Ovary (tissue), 9 donors: ENCODE measurements around the gene METRN. TPM values are rescaled to one million over a fixed set of nuclear protein-coding genes. Genes with fewer than 3 reads are reported as not detected.

ENCODE experiments used
- DNase-seq, 5 donors: peaks; one replicate each; pipeline ENCODE4 v3.0.0-alpha.2; 2019 to 2020
- H3K27ac ChIP-seq, 2 donors: fragments of 200-600 bp; one replicate each; pipeline versions ENCODE4 v1.5.1 to v1.8.0; 2019 to 2022
- H3K27me3 ChIP-seq: fragments of 200-600 bp; one replicate; pipeline ENCODE4 v1.8.0; 2022
- H3K36me3 ChIP-seq: fragments of 200-600 bp; sonication (generic); one replicate; pipeline ENCODE4 v1.5.1; 2019
- H3K4me1 ChIP-seq: one replicate; pipeline ENCODE4 v1.8.1; 2013; ENCODE audit warnings: mild to moderate bottlenecking, moderate library complexity; ENCODE audit not compliant: insufficient read depth
- H3K4me3 ChIP-seq: fragments of 200-600 bp; sonication (generic); one replicate; pipeline ENCODE4 v1.5.1; 2017
- H3K9me3 ChIP-seq, 2 donors: fragments of 200-600 bp in 1 of 2; sonication (generic) in 1 of 2; one replicate each; pipeline versions ENCODE4 v1.5.1 to v1.8.1; 2013 to 2019; ENCODE audit warnings: mild to moderate bottlenecking in 1 of 2, moderate library complexity in 1 of 2
- EP300 ChIP-seq: sonication (generic); formaldehyde crosslinking; IDR thresholded peaks from one replicate; pipeline ENCODE4 v1.6.1; 2017; ENCODE audit warnings: antibody characterized with exemption
- POLR2A ChIP-seq: fragments of 450-650 bp; IDR thresholded peaks from one replicate; pipeline ENCODE4 v1.6.1; 2017; ENCODE audit warnings: antibody characterized with exemption, mild to moderate bottlenecking, moderate library complexity
- WGBS, 3 donors: extraction: QIAGEN DNeasy Blood & Tissue Kit in 1 of 3; methylation state at CpG; one replicate each; pipeline versions ENCODE4 v1.1.5 to v1.1.7; 2013 to 2017; 5-methylcytosine and 5-hydroxymethylcytosine counted together
- intact Hi-C, 4 donors: fragments of 100-400 bp; cut with DNase I; formaldehyde crosslinking; loops; one replicate each; pipeline versions ENCODE4 v1.11.0 to v1.15.1; 2022 to 2023
- polyA plus RNA-seq, 2 donors: library from polyadenylated mRNA; stranded (reverse); fragments of 200-250 nt in 1 of 2; fragments of 350-450 nt in 1 of 2; fragmentation: Illumina TruSeq in 1 of 2; extraction: RNeasy Lipid Tissue Mini Kit (QIAGEN cat#74804) in 1 of 2; gene quantifications; one replicate each; pipeline ENCODE4 v1.2.3, GENCODE V29; 2013 to 2014
- total RNA-seq, 7 donors: library from RNA; depleted of rRNA in 2 of 7; stranded (reverse); fragments of >200 nt in 2 of 7; fragmentation: NEBNext Ultra II Directional in 3 of 7; extraction: Animal tissue kit (Norgen Biotek cat#: 25700) in 3 of 7; gene quantifications; one replicate each; pipeline versions ENCODE4 v1.1.0 to v1.2.4, GENCODE V29; 2016 to 2023
- TF ChIP-seq, protein P1 (sequence below), 3 donors: fragments of 450-650 bp in 2 of 3; fragments of 200-600 bp in 1 of 3; IDR thresholded peaks; one replicate each; pipeline versions ENCODE4 v1.5.1 to v1.8.0; 2016 to 2022; ENCODE audit warnings: antibody characterized with exemption in 3 of 3, mild to moderate bottlenecking in 1 of 3
- donor health status: DM: no; HTN: no; CAD: no; lungs with moderate emphysema.
- donor health status: DM: no; HTN: no; CAD: no.
- donor health status: Bipolar disorder and iron deficiency.
- donor health status: DM: yes; HTN: yes; CAD: no.
- donor health status: DM: no; HTN: no; CAD: no.
- donor health status: DM: yes; HTN: yes; CAD: no.

Gene METRN
- total and polyA plus RNA-seq, 9 donors, result 0.40 to 57.1 (median 10.4) TPM

DNA sequence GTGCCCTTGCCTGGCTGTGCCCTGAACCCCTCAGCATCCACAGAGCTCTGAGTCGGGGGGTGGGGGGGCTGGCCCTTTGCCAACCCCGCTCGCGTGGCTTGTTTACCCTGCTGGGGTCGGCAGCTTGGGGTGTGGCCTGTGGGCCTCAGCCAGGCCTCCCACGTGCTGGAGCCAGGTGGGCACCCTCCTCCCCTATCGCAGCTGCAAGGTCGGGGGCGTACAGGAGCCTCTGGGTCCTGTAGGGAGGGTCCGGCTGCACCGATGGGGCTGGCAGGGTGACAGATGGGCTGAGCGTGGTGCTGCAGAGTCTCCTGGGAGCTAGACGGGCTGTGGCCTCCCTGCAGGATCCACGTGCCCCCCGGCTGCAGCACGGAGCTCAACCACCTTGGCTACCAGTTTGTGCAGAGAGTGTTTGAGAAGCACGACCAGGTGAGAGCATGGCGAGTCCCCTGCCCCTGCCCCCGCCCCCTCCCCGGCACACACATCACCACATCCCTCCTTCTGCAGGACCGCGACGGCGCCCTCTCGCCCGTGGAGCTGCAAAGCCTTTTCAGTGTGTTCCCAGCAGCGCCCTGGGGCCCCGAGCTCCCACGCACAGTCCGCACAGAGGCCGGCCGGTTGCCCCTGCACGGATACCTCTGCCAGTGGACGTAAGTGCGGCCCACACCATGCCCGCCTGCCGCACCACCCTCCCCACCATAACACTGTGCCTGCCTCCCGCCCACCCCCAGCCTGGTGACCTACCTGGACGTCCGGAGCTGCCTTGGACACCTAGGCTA is 43.4 kb upstream of the METRN start:
- DNase-seq, result no peak
- no peaks in the 10 kb centered on the region for H3K36me3 ChIP-seq
- no peaks in the 10 kb centered on the region for H3K9me3 ChIP-seq
- 75 to 77% (median 76%) methylated on average over 28 to 40 of the region's 40 CpGs for WGBS, 3 donors
- H3K4me1 ChIP-seq, result peaks cover 15% of the 10 kb centered on the region
- no peaks in the 10 kb centered on the region for H3K27me3 ChIP-seq
- TF ChIP-seq, protein P1, sequence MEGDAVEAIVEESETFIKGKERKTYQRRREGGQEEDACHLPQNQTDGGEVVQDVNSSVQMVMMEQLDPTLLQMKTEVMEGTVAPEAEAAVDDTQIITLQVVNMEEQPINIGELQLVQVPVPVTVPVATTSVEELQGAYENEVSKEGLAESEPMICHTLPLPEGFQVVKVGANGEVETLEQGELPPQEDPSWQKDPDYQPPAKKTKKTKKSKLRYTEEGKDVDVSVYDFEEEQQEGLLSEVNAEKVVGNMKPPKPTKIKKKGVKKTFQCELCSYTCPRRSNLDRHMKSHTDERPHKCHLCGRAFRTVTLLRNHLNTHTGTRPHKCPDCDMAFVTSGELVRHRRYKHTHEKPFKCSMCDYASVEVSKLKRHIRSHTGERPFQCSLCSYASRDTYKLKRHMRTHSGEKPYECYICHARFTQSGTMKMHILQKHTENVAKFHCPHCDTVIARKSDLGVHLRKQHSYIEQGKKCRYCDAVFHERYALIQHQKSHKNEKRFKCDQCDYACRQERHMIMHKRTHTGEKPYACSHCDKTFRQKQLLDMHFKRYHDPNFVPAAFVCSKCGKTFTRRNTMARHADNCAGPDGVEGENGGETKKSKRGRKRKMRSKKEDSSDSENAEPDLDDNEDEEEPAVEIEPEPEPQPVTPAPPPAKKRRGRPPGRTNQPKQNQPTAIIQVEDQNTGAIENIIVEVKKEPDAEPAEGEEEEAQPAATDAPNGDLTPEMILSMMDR (IDR thresholded peaks at IDR 0.05), result no peak
- TF ChIP-seq EP300 (no peak), POLR2A (no peak)
- no peak overlapping the region for H3K27ac ChIP-seq
- H3K4me3 ChIP-seq, result no peak overlapping the region
- intact Hi-C loops, result no loop called here

DNA sequence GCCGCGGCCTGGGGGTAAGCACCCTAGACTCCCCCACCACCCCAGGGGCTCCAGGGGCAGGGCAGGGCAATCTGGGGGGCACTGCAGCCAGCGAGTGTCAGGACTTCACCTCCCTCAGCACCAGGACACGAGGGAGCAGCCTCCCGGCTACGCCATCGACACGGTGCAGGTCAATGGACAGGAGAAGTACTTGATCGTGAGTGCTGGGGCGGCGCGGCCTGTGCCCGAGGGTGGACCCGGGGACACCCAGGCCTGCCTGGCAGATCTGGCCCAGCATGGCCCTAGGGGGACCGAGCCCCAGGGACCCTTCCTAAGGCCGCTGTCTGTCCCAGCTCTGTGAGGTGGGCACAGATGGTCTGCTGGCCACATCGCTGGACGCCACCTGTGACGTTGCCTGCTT is 42.5 kb upstream of the METRN start:
- 90 to 94% (median 91%) methylated on average over 13 to 19 of the region's 19 CpGs for WGBS, 3 donors
- TF ChIP-seq, protein P1 (IDR thresholded peaks at IDR 0.05), result no peak
- TF ChIP-seq EP300, result no peak
- TF ChIP-seq POLR2A, result no peak
- H3K4me1 ChIP-seq, result peaks cover 13% of the 10 kb centered on the region

DNA sequence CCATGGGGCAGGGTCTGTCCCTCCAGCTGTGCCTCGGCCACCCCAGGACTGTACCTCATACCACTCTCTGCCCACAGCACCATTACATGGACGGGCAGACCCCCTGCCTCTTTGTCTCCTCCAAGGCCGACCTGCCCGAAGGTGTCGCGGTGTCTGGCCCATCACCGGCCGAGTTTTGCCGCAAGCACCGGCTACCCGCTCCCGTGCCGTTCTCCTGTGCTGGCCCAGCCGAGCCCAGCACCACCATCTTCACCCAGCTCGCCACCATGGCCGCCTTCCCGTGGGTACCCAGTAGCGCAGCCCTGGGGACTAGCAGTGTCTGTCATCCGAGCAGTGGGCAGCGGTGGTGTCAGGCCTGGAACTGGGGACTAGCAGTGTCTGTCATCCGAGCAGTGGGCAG is 42.1 kb upstream of the METRN start:
- no peak for DNase-seq
- H3K27ac ChIP-seq, result no peak overlapping the region
- H3K36me3 ChIP-seq, result no peaks in the 10 kb centered on the region
- 93 to 94% (median 93%) methylated on average over 16 to 21 of the region's 21 CpGs for WGBS, 3 donors
- H3K9me3 ChIP-seq, result no peaks in the 10 kb centered on the region
- TF ChIP-seq EP300 (no peak), POLR2A (no peak)
- TF ChIP-seq, protein P1 (IDR thresholded peaks at IDR 0.05), result no peak
- intact Hi-C loops, result no loop called here
- peaks cover 12% of the 10 kb centered on the region for H3K4me1 ChIP-seq
- H3K27me3 ChIP-seq, result no peaks in the 10 kb centered on the region
- no peak overlapping the region for H3K4me3 ChIP-seq

More for the DNA sequence above, 42.5 kb upstream of the METRN start:
- Histone ChIP-seq H3K4me3 (no peak overlapping the region), H3K27ac (no peak overlapping the region), H3K9me3 (no peaks in the 10 kb centered on the region), H3K36me3 (no peaks in the 10 kb centered on the region), H3K27me3 (no peaks in the 10 kb centered on the region)
- intact Hi-C loops, result no loop called here
- no peak for DNase-seq

DNA sequence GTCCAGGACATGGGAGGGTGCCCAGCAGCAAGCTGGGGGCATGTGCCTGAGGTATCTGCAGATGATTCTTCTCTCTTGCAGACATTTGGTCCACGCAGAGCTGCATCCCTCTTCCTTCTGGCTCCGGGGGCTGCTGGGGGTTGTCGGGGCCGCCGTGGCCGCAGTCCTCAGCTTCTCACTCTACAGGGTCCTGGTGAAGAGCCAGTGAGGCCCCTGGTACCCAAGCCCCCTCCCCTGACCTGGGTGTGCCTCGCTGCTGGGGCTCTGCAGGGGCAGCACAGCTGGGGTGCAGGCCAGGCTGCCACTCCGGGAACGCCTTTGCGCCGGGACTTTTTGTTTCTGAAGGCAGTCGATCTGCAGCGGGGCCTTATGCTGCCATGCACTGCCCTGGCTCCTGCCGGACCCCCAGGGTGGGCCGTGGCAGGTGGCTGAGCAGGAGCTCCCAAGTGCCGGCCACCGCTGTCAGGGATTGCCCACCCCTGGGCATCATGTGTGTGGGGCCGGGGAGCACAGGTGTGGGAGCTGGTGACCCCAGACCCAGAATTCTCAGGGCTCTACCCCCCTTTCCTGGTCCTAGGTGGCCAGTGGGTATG is 41.4 kb upstream of the METRN start:
- Histone ChIP-seq H3K4me3 (no peak overlapping the region), H3K27me3 (no peaks in the 10 kb centered on the region), H3K4me1 (peaks cover 12% of the 10 kb centered on the region), H3K27ac (no peak overlapping the region), H3K36me3 (no peaks in the 10 kb centered on the region), H3K9me3 (no peaks in the 10 kb centered on the region)
- intact Hi-C loops, result no loop called here
- DNase-seq, result no peak
- TF ChIP-seq, protein P1 (IDR thresholded peaks at IDR 0.05), result no peak
- no peak for TF ChIP-seq EP300
- TF ChIP-seq POLR2A, result no peak
- WGBS, 3 donors, result 83 to 90% (median 87%) methylated on average over 12 to 18 of the region's 18 CpGs
